ENCODE results near the gene GLRA1.

DNA sequence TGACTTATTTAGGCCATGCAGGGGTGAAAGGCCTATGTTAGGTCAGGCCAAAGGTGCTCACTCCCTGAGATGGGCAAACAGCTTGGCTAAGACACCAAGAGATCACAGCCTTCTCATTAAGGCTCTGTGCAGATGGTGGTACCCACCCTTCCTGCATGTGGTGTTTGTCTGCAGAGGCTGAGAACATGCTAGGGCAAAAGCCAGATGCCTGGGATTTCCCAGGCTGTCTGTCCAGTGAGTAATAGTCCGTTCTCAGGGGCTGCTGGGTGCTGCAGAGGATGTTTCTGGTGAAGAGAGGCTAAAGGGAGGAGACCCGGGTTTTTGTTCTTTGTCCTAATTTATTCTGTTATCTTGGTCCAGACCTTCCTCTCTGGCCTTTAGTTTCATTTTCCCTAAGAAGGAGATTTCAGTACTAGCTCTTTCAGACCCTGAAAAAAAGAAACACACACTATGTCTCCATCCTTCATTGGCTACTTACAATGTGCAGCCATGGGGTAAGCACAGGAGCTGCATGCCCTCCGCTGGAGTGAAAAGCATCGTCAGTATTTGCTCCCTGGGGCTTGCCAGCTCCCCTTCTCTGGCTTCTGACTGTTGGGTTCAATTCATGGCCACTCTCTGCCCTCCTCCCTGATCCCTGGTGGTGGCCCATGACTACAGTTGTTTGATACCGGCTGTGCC is 23.4 kb upstream of the GLRA1 start:
- no peak for TF ChIP-seq CTCF (conservative IDR thresholded peaks at IDR 0.05 in 1 of 2, IDR thresholded peaks at IDR 0.05 in 1 of 2; ENCODE audit: extremely low read depth in 1 of 2, insufficient read depth in 1 of 2, low read depth in 1 of 2, low read length in 2 of 2)
- no peak for TF ChIP-seq EZH2 (IDR thresholded peaks at IDR 0.05; ENCODE audit: borderline replicate concordance, low read length)
